Naive B cell (primary cell): Measurements from ENCODE around the gene RPE65. TPM values are rescaled to one million over a fixed set of nuclear protein-coding genes. Genes with fewer than 3 reads are reported as not detected.
A peak's percentile ranks its signal among the peaks of the same experiment; 100 is the strongest.
"Not testable (repeated sequence)": the region's sequence is repeated elsewhere in the genome, so short reads cannot be mapped to it uniquely, and the experiment has no call there.

ENCODE experiments used
- ATAC-seq, 2 donors: fragments of 150-1000 bp; cut with Tn5 transposase; 2 replicates each; pipeline ENCODE4 v1.10.0; 2021; ENCODE audit warnings: low read depth in 2 of 2, mild to moderate bottlenecking in 2 of 2, moderate library complexity in 2 of 2
- DNase-seq: peaks from one replicate; pipeline ENCODE4 v3.0.0; 2022
- H3K27ac Mint-ChIP-seq, 6 donors: one replicate each; pipeline ENCODE4 v1.8.0; 2020 to 2022; ENCODE audit warnings: mild to moderate bottlenecking in 6 of 6, mixed read lengths in 6 of 6, moderate library complexity in 5 of 6, inconsistent platforms in 2 of 6
- H3K27me3 Mint-ChIP-seq, 3 donors: one replicate each; pipeline ENCODE4 v1.8.0; 2021 to 2022; ENCODE audit warnings: mixed read lengths in 3 of 3, mild to moderate bottlenecking in 1 of 3
- H3K36me3 Mint-ChIP-seq, 2 donors: one replicate each; pipeline ENCODE4 v1.8.0; 2020 to 2022; ENCODE audit warnings: mixed read lengths in 2 of 2, inconsistent platforms in 1 of 2, mild to moderate bottlenecking in 1 of 2
- H3K4me1 Mint-ChIP-seq, 3 donors: one replicate each; pipeline ENCODE4 v1.8.0; 2020 to 2022; ENCODE audit warnings: mixed read lengths in 3 of 3, inconsistent platforms in 1 of 3, mild to moderate bottlenecking in 1 of 3, moderate library complexity in 1 of 3
- H3K4me3 Mint-ChIP-seq, 8 donors: one replicate each; pipeline ENCODE4 v1.8.0; 2020 to 2022; ENCODE audit warnings: mild to moderate bottlenecking in 8 of 8, mixed read lengths in 8 of 8, moderate library complexity in 8 of 8, inconsistent platforms in 2 of 8
- H3K9me3 Mint-ChIP-seq, 7 donors: one replicate each; pipeline ENCODE4 v1.8.0; 2020 to 2022; ENCODE audit warnings: mixed read lengths in 7 of 7, mild to moderate bottlenecking in 5 of 7, inconsistent platforms in 2 of 7, moderate library complexity in 1 of 7
- polyA plus RNA-seq, 6 donors: library from polyadenylated mRNA; unstranded; fragments of 300-500 nt; fragmentation: Illumina TruSeq; gene quantifications; one replicate each; pipeline ENCODE4 v1.2.3, GENCODE V29; 2021; ENCODE audit warnings: low read depth in 6 of 6

RPE65 gene
- polyA plus RNA-seq = not detected

DNA sequence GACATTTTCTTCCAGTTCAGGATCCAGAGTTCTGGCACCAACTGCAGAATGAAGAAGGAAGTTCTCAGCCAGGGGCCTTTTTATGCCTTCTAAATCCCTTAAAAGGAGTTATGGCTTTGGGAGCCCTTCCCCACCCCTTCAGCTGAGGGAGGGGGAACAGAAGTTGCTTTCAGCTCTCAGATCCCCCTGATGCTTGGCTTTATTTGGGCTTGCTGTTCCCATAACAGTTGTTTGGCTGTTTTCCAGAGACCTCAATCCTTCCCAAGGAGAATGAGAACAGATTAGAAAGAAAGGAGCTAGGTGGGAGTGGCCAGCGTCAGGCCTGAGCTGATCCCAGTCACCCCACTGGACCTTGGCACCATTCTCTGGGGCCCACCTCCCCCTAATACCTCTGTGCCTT lies at the start of gene RPE65:
TSS of gene RPE65 (minus strand) at position 54 of the 400 bp plus-strand sequence. CDS start at position 5, 49 bp downstream.
- Mint-ChIP-seq H3K9me3 (no peaks in the 10 kb centered on the region), H3K27me3 (peaks cover 4 to 12% (median 11%) of the 10 kb centered on the region in 3 donors), H3K4me3 (no peak within 1 kb of the TSS), H3K36me3 (no peaks in the 10 kb centered on the region), H3K4me1 (no peaks in the 10 kb centered on the region), H3K27ac (no peak within 1 kb of the TSS)
- DNase-seq (no peak), ATAC-seq (no peak)

DNA sequence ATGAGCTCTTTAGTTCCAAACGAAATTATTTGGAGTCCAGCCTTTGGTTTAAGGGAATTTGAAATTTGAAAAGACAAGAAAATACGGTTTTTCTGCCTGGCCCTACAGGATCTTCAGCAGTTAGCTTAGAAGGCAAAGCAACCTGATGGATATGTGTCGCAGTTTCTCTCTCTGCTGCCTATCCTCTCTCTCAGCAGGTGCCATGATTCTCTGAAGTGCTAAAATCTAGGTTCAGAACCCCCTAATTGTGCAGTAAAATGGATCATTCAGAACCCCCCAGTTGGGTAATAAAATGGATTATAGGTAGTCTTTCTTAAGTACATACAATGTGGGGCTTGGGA lies 47.6 kb upstream of the RPE65 start:
- H3K36me3 Mint-ChIP-seq = no peaks in the 10 kb centered on the region
- DNase-seq (no peak), ATAC-seq (peak; percentile 6 to 12)
- peaks cover 13 to 27% (median 13%) of the 10 kb centered on the region in 3 donors for H3K27me3 Mint-ChIP-seq
- H3K27ac Mint-ChIP-seq = no peak overlapping the region
- H3K4me3 Mint-ChIP-seq = peak overlapping the region; percentile 81 to 95 (median 90)
- peaks cover 12 to 18% (median 17%) of the 10 kb centered on the region in 3 donors for H3K4me1 Mint-ChIP-seq
- peaks cover 0 to 6% (median 0%) of the 10 kb centered on the region in 7 donors for H3K9me3 Mint-ChIP-seq

DNA sequence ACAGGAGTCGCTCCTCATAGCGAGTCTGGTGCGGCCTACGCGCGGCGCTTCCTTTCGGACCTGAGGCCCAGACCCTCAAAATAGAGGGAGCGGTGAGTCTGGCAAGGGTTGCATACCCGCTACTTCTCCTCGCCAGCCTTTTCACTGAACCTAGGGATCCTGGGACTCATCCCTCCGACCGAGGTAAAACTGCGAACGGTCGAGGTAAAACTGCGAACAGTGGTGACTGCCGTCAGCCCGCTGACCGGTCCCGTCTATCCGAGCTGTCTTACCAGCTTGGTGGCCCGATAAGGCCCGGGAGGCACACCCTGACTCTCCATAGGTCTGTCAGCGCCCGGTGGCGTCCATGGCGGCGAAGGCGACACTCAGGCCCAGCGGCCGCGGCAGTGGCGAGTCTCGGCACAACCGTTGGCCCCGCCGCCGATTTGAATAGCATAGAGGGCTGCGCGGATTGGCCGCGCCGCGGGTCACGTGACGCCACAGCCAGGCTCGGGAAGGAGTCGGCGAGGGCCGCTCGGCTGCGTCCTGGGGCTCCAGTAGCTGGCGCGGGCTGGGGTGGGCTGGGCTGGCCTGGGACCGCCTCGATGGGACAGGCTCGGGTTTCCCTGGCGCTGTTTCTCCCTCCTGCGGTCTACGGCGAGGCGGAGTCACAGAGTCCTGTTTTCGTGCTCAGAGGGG lies 47.1 kb upstream of the RPE65 start, which contains the start of gene DEPDC1:
TSS of gene DEPDC1 (minus strand) at position 403 of the 678 bp plus-strand sequence. CDS start at position 320, 83 bp downstream.
- peaks cover 13 to 27% (median 13%) of the 10 kb centered on the region in 3 donors for H3K27me3 Mint-ChIP-seq
- peaks cover 12 to 18% (median 17%) of the 10 kb centered on the region in 3 donors for H3K4me1 Mint-ChIP-seq
- peak within 1 kb of the TSS in 3 of 6 donors; percentile 19 to 88 (median 28) for H3K27ac Mint-ChIP-seq
- peak; percentile 90 to 93 for ATAC-seq
- peaks cover 0 to 5% (median 0%) of the 10 kb centered on the region in 7 donors for H3K9me3 Mint-ChIP-seq
- H3K36me3 Mint-ChIP-seq = no peaks in the 10 kb centered on the region
- H3K4me3 Mint-ChIP-seq = peak within 1 kb of the TSS; percentile 81 to 95 (median 90)
- DNase-seq = peak; percentile 62

DNA sequence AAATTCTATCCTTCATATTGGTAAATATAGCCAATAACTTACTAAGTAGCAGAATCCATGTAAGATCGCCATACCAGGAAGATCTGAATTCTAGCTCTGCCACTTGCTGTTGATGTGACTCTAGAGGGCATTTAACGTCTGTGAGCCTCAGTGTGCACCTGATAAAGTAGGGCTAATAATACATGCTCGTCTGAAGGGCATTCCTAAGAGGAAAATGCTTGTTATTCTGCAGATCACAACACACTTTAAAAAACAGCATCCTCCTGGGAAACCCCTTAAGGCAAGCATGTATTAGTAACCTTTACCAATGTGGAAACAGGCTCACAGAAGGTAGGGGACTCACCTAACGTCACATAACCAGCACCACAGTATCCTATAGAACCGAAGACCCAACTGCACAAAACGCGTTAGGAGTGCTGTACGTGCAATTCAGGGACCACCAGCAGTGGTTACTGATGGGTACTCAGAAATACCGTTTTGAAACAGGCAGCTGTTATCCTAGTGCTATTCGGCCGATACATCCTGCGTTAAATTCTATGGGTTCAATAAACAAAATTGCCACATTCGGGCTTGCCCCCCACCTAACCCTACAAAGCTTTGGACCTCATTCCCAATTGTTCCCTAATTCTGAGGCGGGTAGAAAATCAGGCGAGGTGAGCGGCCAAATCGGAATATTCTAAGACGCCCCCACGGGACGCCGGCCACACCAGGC lies 46.4 kb upstream of the RPE65 start:
- Mint-ChIP-seq H3K9me3 (no peaks in the 10 kb centered on the region), H3K4me3 (peak overlapping the region; percentile 81 to 95 (median 90)), H3K27ac (peak overlapping the region in 2 of 6 donors; percentile 19 to 88), H3K4me1 (peaks cover 12 to 18% (median 17%) of the 10 kb centered on the region in 3 donors), H3K36me3 (no peaks in the 10 kb centered on the region), H3K27me3 (peaks cover 13 to 27% (median 13%) of the 10 kb centered on the region in 3 donors)
- DNase-seq (no peak), ATAC-seq (no peak)

DNA sequence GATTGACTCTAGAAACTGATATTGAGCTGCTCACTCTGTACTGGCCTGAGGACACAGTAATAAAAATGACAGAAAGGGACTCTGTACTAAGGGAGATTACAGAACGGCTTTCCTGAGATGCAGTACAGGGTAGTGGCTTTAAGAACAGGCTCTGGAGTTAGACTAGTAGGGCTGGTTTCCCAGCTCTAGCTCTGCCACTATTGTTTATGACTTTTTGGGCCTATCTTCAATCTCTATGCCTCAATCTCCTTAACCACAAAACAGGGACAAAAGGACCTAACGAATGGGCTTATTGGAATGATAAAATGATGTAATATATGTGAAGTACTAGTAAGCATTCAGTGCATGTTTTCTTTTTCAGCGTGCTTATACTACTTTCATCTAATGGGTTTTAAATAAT lies 45.8 kb upstream of the RPE65 start:
- Mint-ChIP-seq H3K4me3 (peak overlapping the region in 6 of 8 donors; percentile 13 to 95 (median 86)), H3K27ac (no peak overlapping the region), H3K9me3 (no peaks in the 10 kb centered on the region), H3K4me1 (peaks cover 12 to 18% (median 17%) of the 10 kb centered on the region in 3 donors), H3K27me3 (peaks cover 13 to 27% (median 13%) of the 10 kb centered on the region in 3 donors), H3K36me3 (no peaks in the 10 kb centered on the region)
- DNase-seq (no peak), ATAC-seq (no peak)

DNA sequence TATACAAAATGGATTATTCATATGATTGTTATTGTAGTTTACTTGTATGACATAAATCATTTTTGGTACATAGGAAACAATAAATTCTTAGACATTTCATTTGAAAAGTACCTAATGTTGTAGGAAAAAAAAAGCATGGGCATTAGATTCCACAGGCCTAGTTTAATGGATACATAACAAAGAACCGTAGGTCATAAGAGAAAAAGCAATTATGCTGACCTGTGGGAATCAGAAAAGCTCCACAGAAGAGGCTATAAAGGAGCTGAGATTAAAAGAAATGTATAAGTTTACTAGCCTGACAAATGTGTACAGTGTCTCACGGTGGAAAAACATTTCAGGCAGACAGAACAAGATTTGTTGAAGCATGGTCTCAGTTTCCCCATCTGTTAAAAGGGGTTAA lies 43.4 kb upstream of the RPE65 start:
- Mint-ChIP-seq H3K4me1 (peaks cover 12 to 18% (median 17%) of the 10 kb centered on the region in 3 donors), H3K36me3 (no peaks in the 10 kb centered on the region), H3K4me3 (no peak overlapping the region), H3K27me3 (peaks cover 0 to 21% (median 0%) of the 10 kb centered on the region in 3 donors), H3K9me3 (no peaks in the 10 kb centered on the region), H3K27ac (no peak overlapping the region)
- ATAC-seq (no peak), DNase-seq (no peak)

DNA sequence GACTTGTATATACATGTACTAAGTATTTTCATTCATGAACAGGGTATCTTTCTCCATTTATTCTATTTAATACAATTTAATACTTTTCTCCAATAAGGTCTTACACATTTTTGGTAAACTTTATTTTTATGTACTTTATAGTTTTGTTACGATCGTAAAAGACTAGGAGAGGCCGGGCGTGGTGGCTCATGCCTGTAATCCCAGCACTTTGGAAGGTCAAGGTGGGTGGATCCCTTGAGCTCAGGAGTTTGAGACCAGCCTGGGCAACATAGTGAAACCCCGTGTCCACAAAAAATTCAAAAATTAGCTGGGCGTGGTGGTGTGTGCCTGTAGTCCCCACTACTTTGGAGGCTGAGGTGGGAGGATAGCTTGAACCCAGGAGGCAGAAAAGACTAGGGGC lies 42.5 kb upstream of the RPE65 start:
- H3K9me3 Mint-ChIP-seq, ATAC-seq, DNase-seq, H3K27ac Mint-ChIP-seq, H3K36me3 Mint-ChIP-seq, H3K4me3 Mint-ChIP-seq: not testable (repeated sequence)
- Mint-ChIP-seq H3K27me3 (peaks cover 0 to 14% (median 0%) of the 10 kb centered on the region in 3 donors), H3K4me1 (peaks cover 12 to 13% (median 13%) of the 10 kb centered on the region in 3 donors)

DNA sequence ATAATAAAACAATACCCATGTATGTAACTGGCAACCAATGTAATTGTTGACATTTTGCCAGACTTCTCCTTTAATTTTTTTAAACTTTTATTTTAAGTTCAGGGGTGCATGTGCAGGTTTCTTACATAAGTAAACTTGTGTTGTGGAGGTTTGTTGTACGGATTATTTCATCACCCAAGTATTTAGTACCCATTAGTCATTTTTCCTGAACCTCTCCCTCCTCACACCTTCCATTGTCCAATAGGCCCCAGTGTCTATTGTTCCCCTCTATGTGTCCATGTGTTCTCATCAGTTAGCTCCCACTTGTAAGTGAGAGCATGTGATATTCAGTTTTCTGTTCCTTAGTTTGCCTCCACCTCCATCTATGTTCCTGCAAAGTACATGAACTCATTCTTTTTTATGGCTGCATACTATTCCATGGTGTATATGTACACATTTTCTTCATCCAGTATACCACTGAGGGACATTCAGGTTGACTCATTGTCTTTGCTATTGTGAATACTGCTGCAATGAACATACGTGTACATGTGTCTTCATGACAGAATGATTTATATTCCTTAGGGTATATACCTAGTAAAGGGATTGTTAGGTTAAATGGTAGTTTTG lies 40.4 kb upstream of the RPE65 start:
- no peaks in the 10 kb centered on the region for H3K4me1 Mint-ChIP-seq
- H3K9me3 Mint-ChIP-seq = no peaks in the 10 kb centered on the region
- H3K27ac Mint-ChIP-seq = no peak overlapping the region
- no peaks in the 10 kb centered on the region for H3K36me3 Mint-ChIP-seq
- H3K4me3 Mint-ChIP-seq = no peak overlapping the region
- peaks cover 0 to 7% (median 0%) of the 10 kb centered on the region in 3 donors for H3K27me3 Mint-ChIP-seq
- DNase-seq (no peak), ATAC-seq (no peak)

DNA sequence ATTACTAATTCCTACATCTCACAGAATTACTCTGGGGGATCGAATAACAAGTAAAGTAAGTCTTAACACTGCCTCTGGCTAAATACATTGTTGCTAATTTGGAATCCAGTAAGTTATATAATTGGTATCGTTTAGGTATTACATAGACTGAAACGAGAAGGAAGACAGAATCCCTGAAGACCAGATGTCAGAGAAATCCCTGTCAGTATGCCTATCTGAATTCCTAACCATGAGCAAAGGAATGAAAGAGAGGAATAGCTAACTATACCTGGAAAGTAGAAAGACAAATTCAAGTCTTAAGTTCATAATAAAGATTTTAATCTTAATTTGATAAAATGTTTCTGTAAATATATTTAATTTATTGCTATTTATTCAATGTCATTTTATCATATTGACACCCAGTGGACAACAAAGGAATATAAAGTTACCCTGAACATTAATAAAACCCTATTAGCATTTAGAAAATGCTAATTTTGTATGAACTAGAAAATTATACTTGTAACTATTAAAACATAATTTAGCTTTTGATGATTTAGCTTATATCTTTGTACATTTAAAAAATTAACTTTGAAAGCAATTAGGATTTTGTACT lies 35.8 kb upstream of the RPE65 start:
- no peak overlapping the region for H3K27ac Mint-ChIP-seq
- peaks cover 0 to 1% (median 0%) of the 10 kb centered on the region in 3 donors for H3K4me1 Mint-ChIP-seq
- ATAC-seq = no peak
- no peak for DNase-seq
- no peaks in the 10 kb centered on the region for H3K36me3 Mint-ChIP-seq
- H3K27me3 Mint-ChIP-seq = no peaks in the 10 kb centered on the region
- H3K9me3 Mint-ChIP-seq = no peaks in the 10 kb centered on the region
- no peak overlapping the region for H3K4me3 Mint-ChIP-seq

DNA sequence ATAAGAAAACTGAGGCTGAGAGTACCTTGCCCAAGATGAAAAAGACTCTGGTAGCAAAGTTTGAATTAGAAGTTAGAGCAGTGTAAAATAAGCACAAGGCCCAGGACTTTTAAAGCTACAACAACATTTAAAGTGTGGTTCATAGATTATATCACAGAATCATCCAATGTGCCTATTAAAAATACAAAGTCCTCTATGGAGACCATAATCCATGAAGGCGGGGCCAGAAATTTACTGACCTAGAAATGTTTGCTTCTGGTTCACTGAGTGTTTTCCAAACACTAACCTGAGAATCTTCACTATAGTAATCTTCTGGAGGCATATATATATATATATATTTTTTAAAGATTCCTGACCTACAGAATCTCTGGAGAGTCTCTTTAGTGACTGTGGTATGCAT lies 34.9 kb upstream of the RPE65 start:
- no peaks in the 10 kb centered on the region for H3K27me3 Mint-ChIP-seq
- no peak overlapping the region for H3K4me3 Mint-ChIP-seq
- no peaks in the 10 kb centered on the region for H3K36me3 Mint-ChIP-seq
- DNase-seq (no peak), ATAC-seq (no peak)
- H3K4me1 Mint-ChIP-seq = peaks cover 0 to 5% (median 0%) of the 10 kb centered on the region in 3 donors
- H3K27ac Mint-ChIP-seq = no peak overlapping the region
- no peaks in the 10 kb centered on the region for H3K9me3 Mint-ChIP-seq

DNA sequence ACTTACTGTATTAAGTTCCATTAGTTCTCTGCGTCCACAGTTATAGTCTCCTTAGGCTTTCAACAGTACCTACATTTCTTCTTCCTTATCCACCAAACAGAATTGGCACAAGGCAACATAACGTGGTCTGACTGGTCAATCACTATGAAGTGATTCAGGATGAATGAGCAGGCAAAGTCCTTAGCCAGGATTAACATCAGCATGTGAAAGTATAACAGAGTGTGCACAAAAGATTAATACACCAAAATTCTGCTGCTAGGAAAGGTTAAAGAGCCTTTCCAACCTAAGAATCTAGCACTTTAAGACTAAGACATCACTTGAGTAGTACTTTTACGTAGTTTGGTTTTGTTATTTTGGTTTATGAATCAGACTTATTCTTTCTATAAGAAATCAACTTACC lies 31.3 kb upstream of the RPE65 start:
- H3K4me1 Mint-ChIP-seq = peaks cover 0 to 5% (median 0%) of the 10 kb centered on the region in 3 donors
- H3K27ac Mint-ChIP-seq = no peak overlapping the region
- no peak for DNase-seq
- H3K36me3 Mint-ChIP-seq = no peaks in the 10 kb centered on the region
- H3K4me3 Mint-ChIP-seq = no peak overlapping the region
- no peak for ATAC-seq
- H3K9me3 Mint-ChIP-seq = no peaks in the 10 kb centered on the region
- no peaks in the 10 kb centered on the region for H3K27me3 Mint-ChIP-seq

DNA sequence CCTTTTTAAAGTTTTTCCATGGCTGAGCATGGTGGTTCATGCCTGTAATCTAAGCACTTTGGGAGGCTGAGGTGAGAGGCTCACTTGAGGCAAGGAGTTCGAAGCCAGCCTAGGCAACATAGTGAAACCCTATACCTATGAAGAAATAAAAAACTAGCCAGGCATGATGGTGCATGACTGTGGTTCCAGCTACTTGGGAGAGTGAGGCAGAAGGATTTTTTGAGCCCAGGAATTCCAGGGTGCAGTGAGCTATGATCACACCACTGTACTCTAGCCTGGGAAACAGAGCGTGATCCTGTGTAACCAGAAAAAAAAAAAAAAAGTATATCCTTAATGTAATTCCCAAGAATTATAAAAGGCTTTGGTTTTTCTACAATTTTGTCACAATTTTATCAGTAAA lies 29.7 kb upstream of the RPE65 start:
- H3K36me3 Mint-ChIP-seq = no peaks in the 10 kb centered on the region
- no peaks in the 10 kb centered on the region for H3K27me3 Mint-ChIP-seq
- H3K9me3 Mint-ChIP-seq = no peaks in the 10 kb centered on the region
- H3K4me1 Mint-ChIP-seq = peaks cover 0 to 5% (median 0%) of the 10 kb centered on the region in 3 donors
- H3K27ac Mint-ChIP-seq = no peak overlapping the region
- no peak for ATAC-seq
- DNase-seq = no peak
- H3K4me3 Mint-ChIP-seq = no peak overlapping the region

DNA sequence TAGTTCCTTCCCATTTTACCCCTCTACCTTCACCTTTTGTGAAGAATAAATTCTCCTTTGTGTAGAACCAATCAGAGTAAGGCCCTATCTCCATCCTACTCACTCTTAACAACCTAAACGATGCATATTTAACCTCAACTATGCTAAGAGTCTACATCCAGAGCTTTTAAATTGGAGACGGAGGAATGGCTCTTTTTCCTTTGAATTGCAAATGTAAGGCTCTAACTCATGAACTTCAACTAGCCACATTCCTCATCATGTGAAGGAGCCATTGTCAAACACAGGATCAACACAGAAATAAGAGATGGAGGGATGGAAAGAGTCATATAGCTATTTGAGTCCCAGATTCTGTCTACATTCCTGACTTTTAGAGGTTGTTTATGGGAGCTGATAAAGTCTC lies 28.9 kb upstream of the RPE65 start:
- no peak for ATAC-seq
- no peaks in the 10 kb centered on the region for H3K9me3 Mint-ChIP-seq
- no peak for DNase-seq
- H3K27ac Mint-ChIP-seq = no peak overlapping the region
- H3K36me3 Mint-ChIP-seq = no peaks in the 10 kb centered on the region
- peaks cover 0 to 5% (median 0%) of the 10 kb centered on the region in 3 donors for H3K4me1 Mint-ChIP-seq
- no peak overlapping the region for H3K4me3 Mint-ChIP-seq
- no peaks in the 10 kb centered on the region for H3K27me3 Mint-ChIP-seq
